Measurements from ENCODE around the gene LMBR1.
"Not testable (repeated sequence)": the region's sequence is repeated elsewhere in the genome, so short reads cannot be mapped to it uniquely, and the experiment has no call there.

LMBR1 gene, protein sequence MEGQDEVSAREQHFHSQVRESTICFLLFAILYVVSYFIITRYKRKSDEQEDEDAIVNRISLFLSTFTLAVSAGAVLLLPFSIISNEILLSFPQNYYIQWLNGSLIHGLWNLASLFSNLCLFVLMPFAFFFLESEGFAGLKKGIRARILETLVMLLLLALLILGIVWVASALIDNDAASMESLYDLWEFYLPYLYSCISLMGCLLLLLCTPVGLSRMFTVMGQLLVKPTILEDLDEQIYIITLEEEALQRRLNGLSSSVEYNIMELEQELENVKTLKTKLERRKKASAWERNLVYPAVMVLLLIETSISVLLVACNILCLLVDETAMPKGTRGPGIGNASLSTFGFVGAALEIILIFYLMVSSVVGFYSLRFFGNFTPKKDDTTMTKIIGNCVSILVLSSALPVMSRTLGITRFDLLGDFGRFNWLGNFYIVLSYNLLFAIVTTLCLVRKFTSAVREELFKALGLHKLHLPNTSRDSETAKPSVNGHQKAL

DNA sequence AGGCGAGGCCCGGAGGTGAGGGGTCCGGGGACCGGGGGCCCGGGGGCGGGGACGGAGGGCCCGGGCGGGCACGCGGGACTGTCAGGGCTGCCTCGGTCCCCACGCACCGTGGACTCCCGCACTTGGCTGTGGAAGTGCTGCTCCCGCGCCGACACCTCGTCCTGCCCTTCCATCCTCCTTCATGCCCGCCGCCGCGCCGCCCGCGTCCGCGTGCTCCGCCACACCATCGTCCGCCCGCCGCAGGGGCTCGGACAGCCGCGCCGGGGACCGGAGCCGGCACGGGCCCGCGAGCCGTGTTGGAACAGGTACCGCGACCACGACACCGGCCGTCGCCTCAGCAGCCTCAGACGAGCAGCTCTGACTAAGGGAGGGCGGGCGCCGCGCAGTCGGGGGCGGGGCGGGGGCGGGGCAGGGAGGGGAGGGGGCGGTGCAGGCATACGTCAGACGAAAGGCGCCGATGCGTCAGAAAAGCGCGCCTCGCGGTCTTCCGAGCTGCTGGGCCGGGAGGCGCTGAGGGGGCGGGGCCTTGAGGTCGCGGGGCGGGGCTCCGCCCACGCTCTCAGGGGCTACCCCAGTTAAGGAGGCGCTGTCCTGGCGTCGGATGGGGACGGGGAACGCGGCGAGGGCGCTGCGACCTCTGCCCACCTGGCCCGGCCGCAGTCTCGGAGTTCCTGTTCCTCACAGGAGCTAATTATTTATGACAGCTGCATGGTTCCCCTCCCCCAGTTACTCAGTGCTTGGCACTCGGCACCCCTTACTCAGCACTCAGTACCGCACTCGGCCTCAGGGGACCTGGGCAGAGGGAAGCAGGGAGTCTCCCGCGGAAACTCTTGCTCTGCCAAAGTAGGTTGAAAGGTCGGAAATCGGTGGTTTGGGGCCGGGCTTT, at the start of gene LMBR1:
Gene LMBR1, minus strand, starts transcription at position 363 of the 886 bp plus-strand sequence. Its CDS starts 190 bp downstream, at position 173.
- peak; percentile 70 for DNase-seq (ENCODE audit: low read depth, low spot score)

DNA sequence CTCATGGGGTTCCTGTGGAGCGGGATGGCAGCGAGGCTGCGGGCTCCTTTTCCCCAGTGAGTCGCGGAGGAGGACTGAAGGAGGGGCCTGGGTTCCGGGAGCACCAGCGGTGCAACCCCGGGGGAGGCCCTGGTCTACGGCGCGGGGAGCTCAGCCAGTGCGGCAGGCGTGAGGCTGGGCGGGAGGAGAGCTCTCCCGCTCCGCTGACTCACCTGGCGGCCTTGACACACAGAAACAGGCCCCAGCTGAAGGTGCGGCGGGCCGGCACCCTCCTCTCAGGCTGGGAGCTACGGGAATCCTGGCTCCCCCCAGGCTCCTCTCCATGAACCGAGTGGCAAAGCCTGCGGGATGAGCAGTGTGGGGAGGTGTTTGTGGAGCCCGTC, 49.7 kb upstream of the LMBR1 start:
- no peak for DNase-seq (ENCODE audit: low read depth, low spot score)

DNA sequence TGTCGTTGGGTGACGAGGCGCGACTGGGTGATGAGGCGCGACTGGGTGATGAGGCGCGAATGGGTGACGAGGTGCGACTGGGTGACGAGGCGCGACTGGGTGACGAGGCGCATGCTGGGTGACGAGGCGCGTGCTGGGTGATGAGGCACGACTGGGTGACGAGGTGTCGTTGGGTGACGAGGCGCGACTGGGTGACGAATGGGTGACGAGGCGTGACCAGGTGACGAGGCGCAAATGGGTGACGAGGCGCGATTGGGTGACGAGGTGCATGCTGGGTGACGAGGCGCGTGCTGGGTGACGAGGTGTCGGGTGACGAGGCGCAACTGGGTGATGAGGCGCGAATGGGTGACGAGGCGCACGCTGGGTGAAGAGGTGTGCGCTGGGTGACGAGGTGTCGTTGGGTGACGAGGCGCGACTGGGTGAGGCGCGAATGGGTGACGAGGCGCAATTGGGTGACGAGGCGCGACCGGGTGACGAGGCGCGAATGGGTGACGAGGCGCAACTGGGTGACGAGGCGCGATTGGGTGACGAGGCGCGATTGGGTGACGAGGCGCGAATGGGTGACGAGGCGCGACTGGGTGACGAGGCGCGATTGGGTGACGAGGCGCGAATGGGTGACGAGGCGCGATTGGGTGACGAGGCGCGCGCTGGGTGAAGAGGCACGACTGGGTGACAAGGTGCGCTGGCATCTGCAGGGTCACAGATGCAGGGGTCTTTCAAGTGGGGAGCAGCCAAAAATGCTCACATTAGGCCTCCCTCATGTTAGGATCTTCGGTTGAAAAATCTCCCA, 48.6 kb upstream of the LMBR1 start:
- DNase-seq (ENCODE audit: low read depth, low spot score), result no peak

DNA sequence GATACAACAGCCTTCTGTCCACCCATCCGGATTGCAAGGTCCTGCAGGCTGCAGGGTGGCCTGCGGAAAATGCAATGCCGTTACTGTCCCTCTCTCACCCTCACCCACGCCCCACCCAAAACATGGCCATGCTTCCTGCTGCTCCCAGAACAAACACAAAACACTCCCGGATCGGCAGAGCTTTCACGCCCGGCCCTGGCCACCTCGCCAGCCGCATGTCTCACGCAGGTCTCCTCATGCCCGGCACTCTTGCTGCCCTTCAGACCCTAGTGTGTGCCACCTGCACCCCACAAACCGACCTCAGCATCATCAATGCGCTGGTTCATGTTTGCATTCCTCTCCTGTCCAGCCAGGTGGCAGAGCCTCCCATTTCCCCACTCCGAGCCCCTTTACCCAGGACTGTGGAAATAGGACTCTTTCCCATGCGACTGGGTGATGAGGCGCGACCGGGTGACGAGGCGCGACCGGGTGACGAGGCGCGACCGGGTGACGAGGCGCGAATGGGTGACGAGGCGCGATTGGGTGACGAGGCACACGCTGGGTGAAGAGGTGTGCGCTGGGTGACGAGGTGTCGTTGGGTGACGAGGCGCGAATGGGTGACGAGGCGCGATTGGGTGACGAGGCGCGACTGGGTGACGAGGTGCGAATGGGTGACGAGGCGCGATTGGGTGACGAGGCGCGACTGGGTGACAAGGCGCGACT, 47.6 kb upstream of the LMBR1 start:
- no peak for DNase-seq (ENCODE audit: low read depth, low spot score)

DNA sequence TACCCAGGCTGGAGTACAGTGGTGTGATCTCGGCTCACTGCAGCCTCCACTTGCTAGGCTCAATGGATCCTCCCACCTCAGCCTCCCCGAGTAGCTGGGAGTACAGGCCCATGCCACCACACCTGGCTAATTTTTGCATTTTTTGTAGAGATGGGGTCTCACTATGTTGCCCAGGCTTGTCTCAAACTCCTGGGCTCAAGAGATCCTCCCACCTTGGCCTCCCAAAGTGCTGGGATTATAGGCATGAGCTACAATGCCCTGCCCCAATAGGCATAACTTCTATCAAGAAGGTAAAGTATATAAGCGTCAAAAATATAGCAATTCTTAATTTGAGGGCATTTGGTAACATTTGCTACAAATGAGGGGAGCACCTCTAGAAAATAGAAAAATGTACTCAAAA, 43.8 kb upstream of the LMBR1 start:
- DNase-seq (ENCODE audit: low read depth, low spot score), result not testable (repeated sequence)

DNA sequence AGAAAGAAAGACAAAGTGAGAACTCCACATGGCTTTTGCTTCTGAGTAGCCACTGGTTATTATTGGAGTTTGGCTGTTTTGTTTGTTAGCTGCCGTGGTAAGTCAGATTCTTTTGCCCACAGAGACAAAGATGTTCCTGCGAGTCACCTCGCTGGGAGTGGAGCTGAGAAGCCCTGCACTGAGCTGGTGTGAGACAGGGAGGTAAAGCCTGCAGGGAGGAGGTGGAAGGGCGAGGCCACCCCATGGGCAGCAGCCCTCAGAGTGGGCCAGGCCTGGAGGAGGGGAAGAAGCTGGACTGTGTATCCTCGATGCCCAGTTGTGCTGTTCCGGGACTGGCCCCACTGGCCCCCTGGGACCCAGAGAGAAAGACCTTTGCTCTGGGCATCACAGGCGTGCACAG, 42.3 kb upstream of the LMBR1 start:
- no peak for DNase-seq (ENCODE audit: low read depth, low spot score)

DNA sequence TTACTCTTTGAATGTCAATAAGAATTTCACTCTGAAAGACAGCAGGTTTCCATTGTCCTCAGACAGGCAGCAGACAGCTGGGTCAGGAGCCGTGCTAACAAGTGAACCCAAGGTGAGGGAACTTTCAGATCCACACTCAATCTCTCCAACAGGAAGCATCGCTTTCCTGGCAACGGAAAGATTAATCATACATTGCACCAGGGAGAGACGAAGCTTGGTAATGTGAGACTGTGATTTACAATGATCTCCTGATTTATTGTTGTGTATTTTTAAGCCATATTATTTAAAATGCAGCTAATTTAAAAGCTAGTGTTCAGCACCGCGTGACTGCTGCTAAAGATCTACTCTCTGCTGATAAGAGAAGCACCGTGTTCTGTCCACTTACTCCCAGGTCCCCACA, 39.0 kb upstream of the LMBR1 start:
- DNase-seq (ENCODE audit: low read depth, low spot score), result no peak

DNA sequence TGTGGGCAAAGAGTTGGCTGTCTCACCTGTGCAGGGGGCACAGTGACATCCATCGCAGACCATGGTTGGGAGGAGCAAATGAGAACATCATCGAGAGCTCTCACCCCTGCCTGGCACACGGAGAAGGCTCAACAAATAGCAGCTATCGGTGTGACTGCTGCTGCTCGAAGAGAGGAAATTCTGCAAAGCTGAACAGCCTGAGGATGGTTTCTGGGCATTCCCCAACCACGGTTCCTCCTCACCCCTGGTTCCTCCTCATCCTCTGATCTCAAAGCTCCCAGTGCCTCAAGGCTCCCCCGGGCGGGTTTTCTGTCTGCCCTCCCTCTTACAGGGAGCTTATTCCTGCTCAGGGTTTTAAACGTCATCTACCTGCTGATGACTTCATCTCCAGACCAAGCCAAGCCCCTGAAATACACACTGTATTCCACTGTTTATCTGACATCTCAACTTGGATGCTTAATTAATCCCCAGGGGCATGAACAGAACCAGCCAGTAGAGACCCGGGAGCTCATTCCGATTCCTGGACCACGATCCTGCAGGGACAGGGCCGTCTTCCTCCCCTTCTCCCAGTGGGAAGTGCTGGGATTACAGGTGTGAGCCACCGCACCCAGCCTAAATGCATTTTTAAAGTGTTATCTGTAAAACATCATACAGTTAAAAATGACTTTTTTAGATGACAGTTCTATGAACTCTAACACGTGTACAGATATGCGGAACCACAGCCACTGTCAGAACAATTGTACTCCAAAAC, 37.0 kb upstream of the LMBR1 start:
- DNase-seq (ENCODE audit: low read depth, low spot score), result no peak

DNA sequence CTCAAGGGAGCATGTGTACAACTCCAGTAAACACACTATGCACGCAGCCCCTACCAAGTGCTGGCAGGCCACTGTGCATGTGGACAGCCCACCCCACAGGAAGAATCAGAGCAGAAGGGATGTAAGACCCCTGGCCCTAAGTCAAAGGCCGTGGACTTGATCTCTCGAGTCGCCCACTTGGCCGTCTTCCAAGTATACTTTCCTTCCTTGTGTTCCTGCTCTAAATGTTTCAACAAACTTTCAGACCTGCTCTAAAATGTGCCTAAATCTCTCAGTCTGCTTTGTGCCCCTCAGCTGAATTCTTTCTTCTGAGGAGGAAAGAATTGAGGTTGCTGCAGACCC, 35.4 kb upstream of the LMBR1 start:
- no peak for DNase-seq (ENCODE audit: low read depth, low spot score)

DNA sequence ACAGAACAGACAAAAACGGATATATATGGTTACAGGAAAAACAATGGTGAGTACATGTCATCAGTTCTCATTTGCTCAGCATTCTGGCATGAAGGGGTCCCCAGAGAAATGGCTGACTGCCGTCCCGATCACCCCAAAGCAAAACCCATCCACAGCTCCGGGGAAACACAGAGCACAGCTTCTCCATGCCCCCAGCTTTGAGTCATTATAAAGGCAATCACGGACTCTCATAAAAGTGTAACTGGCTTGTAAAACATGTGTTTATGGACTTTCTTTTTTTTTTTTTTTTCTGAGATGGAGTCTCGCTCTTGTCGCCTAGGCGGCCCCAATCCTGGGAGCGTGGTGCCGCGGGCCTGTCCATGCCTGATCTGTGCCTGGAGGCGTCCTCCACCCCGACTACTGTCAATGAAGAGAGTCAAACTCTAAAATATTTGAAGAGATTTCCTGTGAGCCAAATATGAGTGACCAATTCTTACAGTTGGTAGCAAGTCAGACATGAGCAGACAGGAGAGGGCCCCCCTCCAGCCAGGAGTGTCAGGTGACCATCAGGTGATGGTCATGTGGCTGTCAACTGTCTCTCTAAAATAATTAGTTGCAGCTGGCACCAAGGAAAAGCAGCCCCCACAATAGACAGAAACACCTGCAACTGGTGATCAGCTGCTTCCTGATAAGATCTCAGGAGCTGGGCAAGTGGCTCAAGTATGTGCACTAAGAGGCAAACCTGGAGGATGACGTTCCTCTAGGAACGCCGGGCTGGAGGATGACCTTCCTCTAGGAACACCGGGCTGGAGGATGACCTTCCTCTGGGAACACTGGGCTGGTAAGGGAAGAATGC, 34.8 kb upstream of the LMBR1 start:
- no peak for DNase-seq (ENCODE audit: low read depth, low spot score)

DNA sequence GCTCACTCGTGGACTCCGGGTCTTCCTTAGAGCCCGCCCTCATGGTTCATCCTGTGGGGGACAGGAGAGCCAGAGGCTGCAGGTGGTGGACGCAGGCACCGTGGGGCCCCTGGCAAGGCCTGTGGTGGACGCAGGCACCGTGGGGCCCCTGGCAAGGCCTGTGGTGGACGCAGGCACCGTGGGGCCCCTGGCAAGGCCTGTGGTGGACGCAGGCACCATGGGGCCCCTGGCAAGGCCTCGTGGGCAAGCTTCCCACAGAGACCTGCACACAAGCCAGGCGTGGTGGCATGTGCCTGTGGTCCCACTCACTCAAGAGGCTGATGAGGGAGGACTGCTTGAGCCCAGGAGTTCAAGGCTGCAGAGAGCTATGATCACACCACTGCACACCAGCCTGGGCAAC, 32.8 kb upstream of the LMBR1 start:
- not testable (repeated sequence) for DNase-seq (ENCODE audit: low read depth, low spot score)

DNA sequence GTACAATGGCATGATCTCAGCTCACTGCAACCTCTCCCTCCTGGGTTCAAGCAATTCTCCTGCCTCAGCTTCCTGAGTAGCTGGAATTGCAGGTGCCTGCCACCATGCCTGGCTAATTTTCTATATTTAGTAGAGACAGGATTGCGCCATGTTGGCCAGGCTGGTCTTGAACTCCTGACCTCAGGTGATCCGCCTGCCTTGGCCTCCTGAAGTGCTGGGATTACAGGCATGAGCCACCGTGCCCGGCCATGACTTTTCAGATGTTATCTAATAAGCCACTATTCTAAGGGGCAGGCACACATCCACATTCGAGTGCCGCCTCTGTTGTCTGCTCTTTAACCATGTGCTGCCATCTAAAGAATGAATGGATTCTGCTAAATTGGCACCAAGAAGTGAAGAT, 29.3 kb upstream of the LMBR1 start:
- not testable (repeated sequence) for DNase-seq (ENCODE audit: low read depth, low spot score)

DNA sequence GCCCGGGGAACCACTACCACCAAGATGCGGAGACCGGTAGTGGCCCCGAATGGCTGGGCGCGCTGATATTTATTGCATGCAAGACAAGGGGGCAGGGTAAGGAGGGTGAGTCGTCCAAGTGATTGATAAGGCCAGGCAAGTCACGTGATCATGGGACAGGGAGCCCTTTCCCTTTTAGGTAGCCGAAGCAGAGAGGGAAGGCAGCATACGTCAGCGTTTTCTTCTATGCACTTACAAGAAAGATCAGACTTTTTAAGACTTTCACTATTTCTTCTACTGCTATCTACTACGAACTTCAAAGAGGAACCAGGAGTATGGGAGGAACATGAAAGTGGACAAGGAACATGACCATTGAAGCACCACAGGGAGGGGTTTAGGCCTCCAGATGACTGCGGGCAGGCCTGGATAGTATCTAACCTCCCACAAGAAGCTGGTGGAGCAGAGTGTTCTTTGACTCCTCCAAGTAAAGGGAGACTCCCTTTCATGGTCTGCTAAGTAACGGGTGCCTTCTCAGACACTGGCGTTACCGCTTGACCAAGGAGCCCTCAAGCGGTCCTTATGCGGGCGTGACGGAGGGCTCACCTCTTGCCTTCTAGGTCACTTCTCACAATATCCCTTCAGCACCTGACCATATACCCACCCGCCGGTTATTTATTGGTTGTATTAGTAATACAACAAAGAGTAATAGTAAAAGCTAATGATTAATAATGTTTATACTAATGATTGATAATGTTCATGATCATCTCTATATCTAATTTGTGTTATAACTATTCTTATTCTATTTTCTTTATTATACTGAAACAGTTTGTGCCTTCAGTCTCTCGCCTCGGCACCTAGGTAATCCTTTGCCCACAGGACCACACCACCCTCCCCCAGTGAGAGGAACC, 27.7 kb upstream of the LMBR1 start:
- DNase-seq (ENCODE audit: low read depth, low spot score), result not testable (repeated sequence)

DNA sequence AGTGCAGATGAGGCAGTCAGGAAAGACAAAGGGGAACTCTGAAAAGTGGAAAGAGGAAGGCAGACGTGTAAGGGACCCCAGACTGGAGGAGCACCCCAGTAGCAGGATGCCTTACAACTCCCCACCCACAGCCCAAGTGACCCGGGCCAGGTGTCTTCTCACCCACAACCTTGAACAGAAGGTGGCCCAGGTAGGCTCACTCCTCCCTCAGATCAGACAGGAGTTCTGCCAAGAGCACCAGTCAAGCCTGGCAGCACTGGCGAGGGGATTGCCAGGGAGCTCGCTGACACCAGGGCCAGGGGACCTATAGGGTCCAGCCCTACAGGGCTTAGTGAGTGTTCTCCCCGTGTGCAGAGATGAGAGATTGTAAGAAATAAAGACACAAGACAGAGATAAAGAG, 27.1 kb upstream of the LMBR1 start:
- no peak for DNase-seq (ENCODE audit: low read depth, low spot score)

DNA sequence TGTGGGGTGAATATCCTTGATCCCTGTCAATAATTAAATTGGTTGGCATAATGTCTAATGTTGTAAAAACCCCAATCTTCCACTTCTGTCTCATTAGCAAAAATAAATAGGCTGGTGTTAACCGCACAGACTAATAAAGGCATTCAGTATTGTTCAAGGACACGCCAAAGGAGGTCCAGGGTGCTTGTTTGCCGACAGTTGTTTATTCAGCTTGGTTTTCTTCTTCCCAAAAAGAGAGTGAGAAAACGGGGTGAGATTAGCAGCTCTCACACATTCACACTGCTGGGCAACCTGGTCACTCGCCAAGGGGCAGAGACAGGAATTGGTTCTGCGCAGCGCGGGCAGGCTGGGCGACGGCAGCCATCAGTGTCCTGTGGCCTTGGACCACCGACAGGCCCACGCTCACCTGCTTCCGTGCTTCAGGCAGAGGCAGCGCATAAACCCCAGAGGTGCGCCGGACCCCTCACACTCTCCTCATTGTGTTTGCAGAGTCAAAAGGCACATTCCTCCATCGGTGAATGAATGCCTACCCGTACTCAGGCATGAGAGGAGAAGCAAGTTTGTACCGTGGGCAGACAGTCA, 26.2 kb upstream of the LMBR1 start:
- no peak for DNase-seq (ENCODE audit: low read depth, low spot score)

DNA sequence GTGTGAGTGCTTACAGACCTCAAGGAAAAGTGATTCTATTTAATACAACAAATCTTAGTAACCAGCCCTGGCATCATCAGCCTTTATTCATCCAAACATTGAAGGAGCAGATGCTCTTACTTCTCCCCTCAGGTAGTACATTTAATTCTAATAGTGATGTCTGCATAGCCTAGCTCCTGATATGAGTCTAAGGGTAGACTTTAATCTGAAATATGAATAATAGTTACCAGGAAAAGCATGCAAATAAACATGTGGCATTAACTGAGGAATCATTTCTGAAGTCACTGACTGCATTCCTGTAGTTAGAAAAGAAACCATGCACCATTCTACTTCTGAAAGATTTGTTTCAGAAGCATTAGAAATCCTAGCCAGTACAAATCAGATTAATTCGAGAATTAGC, 25.7 kb upstream of the LMBR1 start:
- no peak for DNase-seq (ENCODE audit: low read depth, low spot score)

DNA sequence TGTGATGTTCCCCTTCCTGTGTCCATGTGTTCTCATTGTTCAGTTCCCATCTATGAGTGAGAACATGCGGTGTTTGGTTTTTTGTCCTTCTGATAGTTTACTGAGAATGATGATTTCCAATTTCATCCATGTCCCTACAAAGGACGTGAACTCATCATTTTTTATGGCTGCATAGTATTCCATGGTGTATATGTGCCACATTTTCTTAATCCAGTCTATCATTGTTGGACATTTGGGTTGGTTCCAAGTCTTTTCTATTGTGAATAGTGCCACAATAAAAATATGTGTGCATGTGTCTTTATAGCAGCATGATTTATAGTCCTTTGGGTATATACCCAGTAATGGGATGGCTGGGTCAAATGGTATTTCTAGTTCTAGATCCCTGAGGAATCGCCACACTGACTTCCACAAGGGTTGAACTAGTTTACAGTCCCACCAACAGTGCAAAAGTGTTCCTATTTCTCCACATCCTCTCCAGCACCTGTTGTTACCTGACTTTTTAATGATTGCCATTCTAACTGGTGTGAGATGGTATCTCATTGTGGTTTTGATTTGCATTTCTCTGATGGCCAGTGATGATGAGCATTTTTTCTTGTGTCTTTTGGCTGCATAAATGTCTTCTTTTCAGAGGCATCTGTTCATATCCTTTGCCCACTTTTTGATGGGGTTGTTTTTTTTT, 16.7 kb upstream of the LMBR1 start:
- not testable (repeated sequence) for DNase-seq (ENCODE audit: low read depth, low spot score)

DNA sequence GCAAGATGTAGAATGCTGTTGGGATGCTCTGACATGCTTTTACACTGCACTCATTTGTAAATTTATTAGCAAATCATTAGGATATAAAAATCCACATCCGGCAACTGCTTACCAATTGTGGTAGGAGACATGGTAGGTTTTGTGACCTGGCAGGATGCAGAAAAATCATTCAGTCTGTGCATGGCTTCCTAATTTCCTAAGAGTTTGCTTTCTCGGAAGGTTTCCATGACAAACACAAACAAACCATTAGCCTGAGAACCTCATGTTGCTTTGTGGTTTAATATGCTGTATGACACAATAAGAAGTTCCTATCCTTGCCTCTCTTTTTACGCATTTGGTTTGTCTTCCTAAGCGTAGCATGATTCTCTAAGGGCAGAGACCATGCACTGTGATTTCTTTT, 14.7 kb upstream of the LMBR1 start:
- no peak for DNase-seq (ENCODE audit: low read depth, low spot score)

All from brain pericyte (primary cell).